ENCODE data around the gene DNPH1.
A peak's percentile ranks its signal among the peaks of the same experiment; 100 is the strongest.

The DNPH1 gene

DNA sequence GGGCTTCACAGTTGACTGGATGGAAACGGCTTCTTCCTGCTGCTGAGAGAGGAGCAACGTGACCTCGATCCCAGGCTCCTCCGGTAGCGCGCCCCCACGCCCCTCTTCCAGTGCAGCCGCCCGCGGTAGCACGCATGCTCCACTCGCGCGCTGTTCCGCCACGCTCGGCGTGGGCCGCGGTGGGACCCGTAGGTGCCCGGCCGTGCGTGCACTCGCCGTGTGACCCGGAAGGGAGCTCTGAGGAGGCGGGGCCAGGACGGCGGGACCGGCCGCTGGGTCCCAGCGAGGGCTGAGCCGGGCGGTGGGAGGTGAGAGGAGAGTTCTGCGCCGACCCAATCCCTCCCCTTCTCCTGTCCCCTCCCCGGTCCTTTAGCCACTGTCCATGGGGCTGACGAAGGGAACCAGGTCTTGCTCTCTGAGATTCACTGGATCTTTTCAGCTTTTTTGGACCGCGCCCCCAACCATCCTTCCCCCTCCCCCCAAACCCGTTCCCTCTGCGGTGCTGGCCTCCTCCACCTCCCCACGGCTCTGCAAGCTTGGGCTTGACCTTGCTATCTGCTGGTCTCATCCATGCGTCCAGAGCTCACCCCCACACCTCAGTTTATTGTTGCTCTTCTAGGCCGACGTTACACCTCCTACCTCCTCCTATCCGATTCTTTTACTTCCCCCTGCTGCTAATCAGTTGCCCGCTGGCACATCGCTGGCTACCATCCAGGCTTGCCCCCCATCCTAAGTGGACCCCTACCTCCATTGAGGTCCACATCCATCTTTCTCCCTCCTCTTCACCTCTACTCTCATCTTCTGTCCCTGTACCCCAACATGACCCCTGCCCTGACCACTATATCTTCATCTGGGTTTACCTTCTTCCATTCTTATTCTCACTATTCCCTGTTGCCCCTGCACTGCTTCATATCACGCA lies 47.1 kb downstream of the DNPH1 start, which contains the start of gene CUL9:
TSS of gene CUL9 (plus strand) at position 255 of the 919 bp plus-strand sequence. CDS start 2,115 bp downstream, outside the sequence.
- DNase-seq (ENCODE audit: low read depth in 2 of 2): peak; percentile 77 to 79

DNA sequence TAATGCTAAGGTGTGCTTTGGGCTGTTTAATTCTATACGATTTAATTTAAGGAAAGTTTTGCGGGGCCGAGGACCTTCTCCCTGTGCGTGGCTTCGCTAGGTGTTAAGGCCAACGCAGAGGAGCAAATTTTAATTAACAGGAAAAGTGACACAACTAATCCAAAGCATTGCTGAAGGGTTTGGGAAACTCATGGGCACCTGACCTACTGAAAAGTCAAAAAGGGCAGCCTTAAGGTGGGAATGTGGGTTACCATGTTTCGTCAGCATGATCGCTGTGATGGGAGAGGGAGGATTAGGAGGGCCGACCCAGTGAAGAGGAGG lies 47.7 kb downstream of the DNPH1 start:
- no peak for DNase-seq (ENCODE audit: low read depth in 2 of 2)

DNA sequence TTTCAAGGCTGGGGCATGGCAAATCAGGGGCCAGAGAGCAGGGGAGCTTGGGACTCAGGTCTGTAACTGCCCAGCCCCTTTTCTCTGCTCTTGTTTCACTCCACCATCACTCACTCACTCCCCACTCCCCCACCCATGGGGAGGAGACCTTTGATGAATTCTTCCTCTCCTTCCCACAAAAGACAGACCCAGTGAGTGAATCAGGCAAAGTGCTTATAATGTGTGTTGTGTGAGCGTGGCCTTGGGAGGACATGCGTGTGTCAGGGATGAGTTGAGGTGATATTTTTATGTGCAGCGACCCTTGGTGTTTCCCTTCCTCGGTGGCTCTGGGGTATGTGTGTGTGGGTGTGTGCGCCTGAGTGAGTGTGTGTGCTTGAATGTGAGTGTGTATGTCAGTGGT lies 48.3 kb downstream of the DNPH1 start:
- no peak for DNase-seq (ENCODE audit: low read depth in 2 of 2)

DNA sequence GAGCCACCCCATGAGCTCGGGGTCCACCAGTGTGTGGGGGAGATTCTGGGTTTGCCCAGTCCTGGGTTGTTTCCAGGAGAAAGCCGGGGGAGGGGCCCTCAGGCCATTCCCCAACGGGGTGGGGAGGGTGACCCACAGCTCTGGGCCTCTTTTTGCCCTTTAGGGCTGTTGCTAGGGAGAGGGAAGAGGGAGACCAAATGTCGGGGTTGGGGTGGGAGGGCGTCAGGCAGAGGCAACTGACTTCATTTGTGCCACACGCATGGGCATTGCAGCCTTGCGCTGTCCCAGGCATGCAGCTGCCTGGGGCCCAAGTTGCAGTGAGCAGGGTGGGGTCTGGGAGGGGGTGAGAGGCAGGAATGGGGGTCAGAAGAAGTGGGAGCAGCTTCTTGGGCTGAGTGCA lies 49.2 kb downstream of the DNPH1 start:
- DNase-seq (ENCODE audit: low read depth in 2 of 2): no peak

DNA sequence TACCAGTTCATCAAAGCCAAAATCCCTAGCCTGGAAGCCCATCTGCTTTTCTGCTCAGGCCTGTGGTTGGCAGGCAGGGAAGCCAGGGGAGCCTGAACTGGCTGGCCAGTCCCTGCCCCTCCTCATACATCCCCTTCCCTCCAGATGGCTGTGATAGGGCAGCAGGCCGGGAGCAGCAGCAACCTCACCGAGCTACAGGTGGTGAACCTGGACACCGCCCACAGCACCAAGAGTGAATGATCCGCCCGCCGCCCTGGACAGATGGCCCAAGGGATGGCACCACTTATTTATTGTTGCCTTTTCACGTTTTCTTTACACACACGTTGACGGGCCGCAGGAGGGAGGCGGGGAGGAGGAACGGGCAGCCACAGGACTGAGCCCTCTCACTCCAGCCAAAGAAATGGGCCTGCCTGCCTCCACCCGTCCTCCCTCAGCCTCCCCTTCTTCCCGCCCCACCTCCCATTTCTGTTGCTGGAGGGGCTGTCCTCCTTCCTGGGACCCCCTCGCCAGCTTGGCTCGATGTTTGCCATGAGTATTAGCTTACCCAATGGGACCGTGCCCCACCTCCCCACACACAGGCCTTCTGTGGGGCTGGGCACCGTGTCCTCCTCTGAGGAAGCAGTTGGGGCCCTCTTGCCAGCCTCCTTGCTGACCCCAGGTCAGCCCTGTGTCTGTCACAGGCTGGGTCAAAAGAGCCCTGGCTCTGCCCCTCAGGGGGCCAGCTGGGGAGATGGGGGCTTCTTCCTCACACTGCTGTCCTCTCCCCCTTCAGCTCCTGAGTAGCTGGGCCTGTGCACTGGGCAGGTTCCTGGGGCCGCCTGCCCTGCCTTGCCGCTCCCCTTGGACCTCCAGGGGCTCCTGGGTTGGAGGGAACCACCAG lies 50.1 kb downstream of the DNPH1 start:
- DNase-seq (ENCODE audit: low read depth in 2 of 2): no peak

DNA sequence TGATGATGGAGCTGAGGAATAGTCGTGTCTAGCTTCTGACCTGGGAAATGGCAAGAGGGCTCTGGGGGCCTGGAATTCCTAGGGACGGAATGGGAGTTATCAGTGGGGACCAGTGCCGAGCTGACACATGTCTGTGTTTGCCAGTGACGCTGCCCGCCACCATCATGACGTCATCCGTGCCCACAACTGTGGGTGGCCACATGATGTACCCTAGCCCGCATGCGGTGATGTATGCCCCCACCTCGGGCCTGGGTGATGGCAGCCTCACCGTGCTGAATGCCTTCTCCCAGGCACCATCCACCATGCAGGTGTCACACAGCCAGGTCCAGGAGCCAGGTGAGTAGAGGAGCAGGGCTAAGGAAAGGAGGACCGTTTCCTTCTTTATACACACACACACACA lies 51.1 kb downstream of the DNPH1 start:
- no peak for DNase-seq (ENCODE audit: low read depth in 2 of 2)

DNA sequence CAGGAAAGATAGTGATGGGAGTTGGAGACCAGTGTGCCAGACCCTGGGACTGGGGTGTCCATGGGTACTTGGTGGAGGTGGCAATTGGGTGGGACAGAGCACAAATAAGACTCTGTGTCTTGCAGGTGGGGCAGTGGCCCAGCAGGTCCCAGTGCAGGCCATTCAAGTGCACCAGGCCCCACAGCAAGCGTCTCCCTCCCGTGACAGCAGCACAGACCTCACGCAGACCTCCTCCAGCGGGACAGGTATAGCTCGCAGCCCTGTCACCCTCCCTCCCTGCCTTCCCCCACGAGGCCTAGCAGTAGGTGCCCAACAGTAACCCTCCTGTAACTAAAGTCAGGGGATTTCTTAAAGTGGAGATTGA lies 52.9 kb downstream of the DNPH1 start:
- no peak for DNase-seq (ENCODE audit: low read depth in 2 of 2)

DNA sequence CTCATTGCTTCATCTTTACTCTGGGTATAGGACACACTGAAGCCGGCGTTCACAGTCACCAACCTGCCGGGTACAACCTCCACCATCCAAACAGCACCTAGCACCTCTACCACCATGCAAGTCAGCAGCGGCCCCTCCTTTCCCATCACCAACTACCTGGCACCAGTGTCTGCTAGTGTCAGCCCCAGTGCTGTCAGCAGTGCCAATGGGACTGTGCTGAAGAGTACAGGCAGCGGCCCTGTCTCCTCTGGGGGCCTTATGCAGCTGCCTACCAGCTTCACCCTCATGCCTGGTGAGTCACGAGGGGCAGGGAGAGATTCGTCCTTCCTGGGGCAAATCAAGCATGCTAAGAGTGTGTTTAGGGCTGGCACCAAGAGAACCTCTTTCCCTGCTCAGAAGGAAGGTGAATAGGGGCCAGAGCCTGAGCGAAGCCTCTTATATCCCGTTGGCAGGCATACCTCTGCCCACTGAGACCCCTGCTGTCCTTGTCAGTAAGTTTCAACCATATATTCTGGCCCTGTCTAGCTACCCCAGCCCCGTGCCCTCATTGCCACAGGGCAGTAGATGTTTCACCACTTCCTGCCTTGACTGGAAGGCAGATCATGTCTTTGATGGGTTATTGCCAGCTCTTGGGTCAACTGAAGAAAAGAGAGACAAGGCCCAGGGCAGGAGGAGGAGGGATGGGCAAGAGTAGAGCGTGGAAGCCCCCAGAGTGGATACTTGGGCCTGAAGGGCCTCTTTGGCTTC lies 53.4 kb downstream of the DNPH1 start:
- DNase-seq (ENCODE audit: low read depth in 2 of 2): no peak
